Epithelial cell of proximal tubule (primary cell): ENCODE results near the gene E2F6. TPM values are rescaled to one million over a fixed set of nuclear protein-coding genes. Genes with fewer than 3 reads are reported as not detected.

ENCODE experiments used
- DNase-seq: peaks from one replicate; pipeline ENCODE4 v3.0.0-alpha.2; 2011; ENCODE audit warnings: low read depth
- H3K4me3 ChIP-seq: 2 replicates; pipeline ENCODE4 v1.5.1; 2011; ENCODE audit warnings: low read depth, mild to moderate bottlenecking, low read length
- CTCF ChIP-seq: conservative IDR thresholded peaks from 2 replicates; pipeline ENCODE4 v1.5.1; 2012; ENCODE audit warnings: low read depth, mild to moderate bottlenecking, low read length
- total RNA-seq: library from RNA; depleted of rRNA; stranded (reverse); fragments of >200 nt; gene quantifications from 2 replicates; pipeline ENCODE4 v1.2.3, GENCODE V29; 2015

E2F6 gene
- total RNA-seq, 1 donor from 2014 or later, result 11.0 TPM

- no peak overlapping the region for H3K4me3 ChIP-seq
- TF ChIP-seq CTCF, result no peak
- no peak for DNase-seq
Measured at GRCh38 chr2:11430729-11431128, 35.2 kb downstream of the E2F6 start.

GRCh38 chr2:11427224-11427623 is 38.7 kb downstream of the E2F6 start:
- no peak for TF ChIP-seq CTCF

GRCh38 chr2:11422901-11423435 is 43.0 kb downstream of the E2F6 start:
- no peak for DNase-seq
- TF ChIP-seq CTCF, result no peak
- H3K4me3 ChIP-seq, result no peak overlapping the region

More at GRCh38 chr2:11427224-11427623, 38.7 kb downstream of the E2F6 start:
- no peak for DNase-seq
- no peak overlapping the region for H3K4me3 ChIP-seq

- no peak for TF ChIP-seq CTCF
- no peak for DNase-seq
- H3K4me3 ChIP-seq, result no peak overlapping the region
Measured at GRCh38 chr2:11422491-11422865, 43.5 kb downstream of the E2F6 start.

- no peak for DNase-seq
- TF ChIP-seq CTCF, result no peak
- no peak overlapping the region for H3K4me3 ChIP-seq
Measured at GRCh38 chr2:11421863-11422490, 44.0 kb downstream of the E2F6 start.

GRCh38 chr2:11420671-11421070 is 45.3 kb downstream of the E2F6 start:
- DNase-seq, result no peak
- TF ChIP-seq CTCF, result no peak
- H3K4me3 ChIP-seq, result no peak overlapping the region

- no peak for TF ChIP-seq CTCF
- DNase-seq, result no peak
- no peak overlapping the region for H3K4me3 ChIP-seq
Measured at GRCh38 chr2:11420190-11420589, 45.8 kb downstream of the E2F6 start.
